Mesenchymal stem cell (in vitro differentiated cells and primary cell): ENCODE measurements around the gene LAMC1.

ENCODE experiments used
- DNase-seq: peaks from one replicate; pipeline ENCODE4 v3.0.0-alpha.2; 2013
- H2AFZ ChIP-seq: one replicate; pipeline ENCODE4 v1.6.1; 2013; ENCODE audit warnings: low read depth, mild to moderate bottlenecking, control low read depth, inconsistent platforms, low read length, moderate library complexity
- H2AK5ac ChIP-seq: 2 replicates; pipeline ENCODE4 v1.6.1; 2013; ENCODE audit warnings: low read length, moderate library complexity, mild to moderate bottlenecking, inconsistent platforms; ENCODE audit not compliant: severe bottlenecking
- H2BK120ac ChIP-seq: one replicate; pipeline ENCODE4 v1.6.1; 2013; ENCODE audit warnings: low read depth, mild to moderate bottlenecking, inconsistent platforms, low read length, moderate library complexity
- H2BK12ac ChIP-seq, 2 experiments: one replicate each; pipeline ENCODE4 v1.6.1; 2013; ENCODE audit warnings: inconsistent platforms in 2 of 2, low read length in 2 of 2, mild to moderate bottlenecking in 2 of 2, moderate library complexity in 2 of 2, control low read depth in 1 of 2
- H2BK15ac ChIP-seq: one replicate; pipeline ENCODE4 v1.6.1; 2013; ENCODE audit warnings: mild to moderate bottlenecking, low read depth, inconsistent platforms; ENCODE audit not compliant: poor library complexity, severe bottlenecking
- H2BK5ac ChIP-seq: 2 replicates; pipeline ENCODE4 v1.6.1; 2013; ENCODE audit warnings: low read depth, mild to moderate bottlenecking, low read length, control low read depth, inconsistent platforms; ENCODE audit not compliant: poor library complexity, severe bottlenecking
- H3K14ac ChIP-seq, 2 experiments: one replicate each; pipeline ENCODE4 v1.6.1; 2013; ENCODE audit warnings: inconsistent platforms in 2 of 2, low read length in 2 of 2, control low read depth in 1 of 2, mild to moderate bottlenecking in 1 of 2, moderate library complexity in 1 of 2
- H3K18ac ChIP-seq, 2 experiments: one replicate each; pipeline ENCODE4 v1.6.1; 2013; ENCODE audit warnings: inconsistent platforms in 2 of 2, low read length in 2 of 2, control low read depth in 1 of 2, low read depth in 1 of 2, mild to moderate bottlenecking in 1 of 2
- H3K23ac ChIP-seq, 2 experiments: one replicate each; pipeline ENCODE4 v1.6.1; 2013; ENCODE audit warnings: inconsistent platforms in 2 of 2, low read length in 2 of 2, mild to moderate bottlenecking in 2 of 2, moderate library complexity in 2 of 2, control low read depth in 1 of 2
- H3K27ac ChIP-seq: 2 replicates; pipeline ENCODE4 v1.5.1; 2013; ENCODE audit warnings: mild to moderate bottlenecking, moderate library complexity, low read length, control low read depth, inconsistent platforms; ENCODE audit not compliant: poor library complexity, severe bottlenecking
- H3K27me3 ChIP-seq, 2 experiments: 2 replicates each; pipeline versions ENCODE4 v1.6.1 to v1.7.0; 2013; ENCODE audit warnings: low read length in 2 of 2, mild to moderate bottlenecking in 2 of 2, moderate library complexity in 2 of 2, control low read depth in 1 of 2, inconsistent platforms in 1 of 2; ENCODE audit not compliant: control insufficient read depth in 1 of 2, insufficient read depth in 1 of 2
- H3K36me3 ChIP-seq, 2 experiments: 2 replicates each; pipeline versions ENCODE4 v1.6.1 to v1.7.0; 2013; ENCODE audit warnings: low read length in 2 of 2, control low read depth in 1 of 2, inconsistent platforms in 1 of 2, low read depth in 1 of 2, mild to moderate bottlenecking in 1 of 2; ENCODE audit not compliant: insufficient read depth in 2 of 2, control insufficient read depth in 1 of 2
- H3K4ac ChIP-seq, 2 experiments: one replicate each; pipeline ENCODE4 v1.6.1; 2013; ENCODE audit warnings: inconsistent platforms in 2 of 2, low read length in 2 of 2, mild to moderate bottlenecking in 2 of 2, moderate library complexity in 2 of 2, control low read depth in 1 of 2, low read depth in 1 of 2
- H3K4me1 ChIP-seq: 2 replicates; pipeline ENCODE4 v1.6.1; 2013; ENCODE audit warnings: low read depth, low read length, control low read depth; ENCODE audit not compliant: control insufficient read depth, insufficient read depth
- H3K4me2 ChIP-seq: 2 replicates; pipeline ENCODE4 v1.6.1; 2013; ENCODE audit warnings: low read length, mild to moderate bottlenecking, inconsistent platforms; ENCODE audit not compliant: poor library complexity, severe bottlenecking
- H3K4me3 ChIP-seq, 2 experiments: 2 replicates each; pipeline versions ENCODE4 v1.5.1 to v1.7.0; 2013; ENCODE audit warnings: low read length in 2 of 2, mild to moderate bottlenecking in 2 of 2, control low read depth in 1 of 2, low read depth in 1 of 2; ENCODE audit not compliant: insufficient read depth in 1 of 2
- H3K79me1 ChIP-seq: replicated peaks from 2 replicates; pipeline ENCODE4 v1.6.1; 2013; ENCODE audit warnings: mild to moderate bottlenecking, control low read depth, low read length, inconsistent platforms; ENCODE audit not compliant: poor library complexity, severe bottlenecking
- H3K9ac ChIP-seq: 2 replicates; pipeline ENCODE4 v1.7.0; 2013; ENCODE audit warnings: mild to moderate bottlenecking, low read length, moderate library complexity
- H3K9me3 ChIP-seq: 2 replicates; pipeline ENCODE4 v1.7.0; 2013; ENCODE audit warnings: mild to moderate bottlenecking, low read length; ENCODE audit not compliant: control insufficient read depth
- H4K8ac ChIP-seq: one replicate; pipeline ENCODE4 v1.6.1; 2013; ENCODE audit warnings: inconsistent platforms, mild to moderate bottlenecking, low read length, moderate library complexity
- H4K91ac ChIP-seq: one replicate; pipeline ENCODE4 v1.6.1; 2013; ENCODE audit warnings: mild to moderate bottlenecking, low read length, inconsistent platforms
- WGBS: methylation state at CpG from one replicate; pipeline ENCODE4 v1.1.7; 2013; ENCODE audit warnings: mixed read lengths; 5-methylcytosine and 5-hydroxymethylcytosine counted together

LAMC1 gene

GRCh38 chr1:183087001-183087400 is 63.8 kb downstream of the LAMC1 start:
- H3K14ac ChIP-seq = no peak overlapping the region

GRCh38 chr1:183089025-183089639 is 65.9 kb downstream of the LAMC1 start:
- Histone ChIP-seq H3K79me1 (peaks cover 3% of the 10 kb centered on the region), H3K4me3 (no peak overlapping the region), H3K14ac (no peak overlapping the region), H2BK120ac (no peak overlapping the region), H3K4me2 (no peak overlapping the region), H3K27me3 (no peaks in the 10 kb centered on the region), H2BK12ac (no peak overlapping the region), H2BK15ac (no peak overlapping the region), H3K23ac (no peak overlapping the region), H4K8ac (no peak overlapping the region), H3K4me1 (peaks cover 7% of the 10 kb centered on the region), H3K4ac (no peak overlapping the region), H3K9me3 (no peaks in the 10 kb centered on the region), H3K27ac (no peak overlapping the region), H2AFZ (no peak overlapping the region), H3K36me3 (peaks cover 0 to 37% of the 10 kb centered on the region in 2 experiments), H2BK5ac (no peak overlapping the region), H2AK5ac (no peak overlapping the region), H3K9ac (peak overlapping the region; percentile 50), H4K91ac (no peak overlapping the region), H3K18ac (no peak overlapping the region)
- no peak for DNase-seq
- 100% methylated on average over 1 of the region's 3 CpGs for WGBS

More at GRCh38 chr1:183087001-183087400, 63.8 kb downstream of the LAMC1 start:
- Histone ChIP-seq H2BK120ac (no peak overlapping the region), H3K9me3 (no peaks in the 10 kb centered on the region), H3K27me3 (no peaks in the 10 kb centered on the region), H3K9ac (no peak overlapping the region), H3K4me3 (no peak overlapping the region), H3K27ac (no peak overlapping the region), H3K79me1 (peaks cover 2% of the 10 kb centered on the region), H2BK15ac (no peak overlapping the region), H2BK12ac (no peak overlapping the region), H4K91ac (no peak overlapping the region), H3K4me1 (peaks cover 5% of the 10 kb centered on the region), H2BK5ac (no peak overlapping the region), H3K4me2 (no peak overlapping the region), H3K18ac (no peak overlapping the region), H2AK5ac (no peak overlapping the region), H2AFZ (no peak overlapping the region), H4K8ac (no peak overlapping the region), H3K23ac (no peak overlapping the region), H3K4ac (no peak overlapping the region), H3K36me3 (peaks cover 0 to 43% of the 10 kb centered on the region in 2 experiments)
- WGBS = 83% methylated on average over 1 of the region's 2 CpGs
- DNase-seq = no peak

GRCh38 chr1:183090391-183091006 is 67.3 kb downstream of the LAMC1 start:
- H4K8ac ChIP-seq = no peak overlapping the region
- H3K9ac ChIP-seq = peak overlapping the region; percentile 50
- WGBS = 32% methylated on average over 3 of the region's 5 CpGs
- H3K14ac ChIP-seq = no peak overlapping the region
- H3K4me1 ChIP-seq = peaks cover 4% of the 10 kb centered on the region
- H3K18ac ChIP-seq = peak overlapping the region in 1 of 2 experiments; percentile 73
- H3K4me3 ChIP-seq = peak overlapping the region in 1 of 2 experiments; percentile 27
- no peaks in the 10 kb centered on the region for H3K9me3 ChIP-seq
- no peaks in the 10 kb centered on the region for H3K27me3 ChIP-seq
- peak overlapping the region in 1 of 2 experiments; percentile 82 for H3K4ac ChIP-seq
- peak overlapping the region; percentile 85 for H2AK5ac ChIP-seq
- H4K91ac ChIP-seq = no peak overlapping the region
- peak; percentile 73 for DNase-seq
- no peak overlapping the region for H2AFZ ChIP-seq
- no peak overlapping the region for H2BK120ac ChIP-seq
- no peak overlapping the region for H3K4me2 ChIP-seq
- H3K79me1 ChIP-seq = peaks cover 3% of the 10 kb centered on the region
- H3K27ac ChIP-seq = no peak overlapping the region
- H3K36me3 ChIP-seq = peaks cover 0 to 39% of the 10 kb centered on the region in 2 experiments
- no peak overlapping the region for H2BK12ac ChIP-seq
- H2BK5ac ChIP-seq = no peak overlapping the region
- no peak overlapping the region for H3K23ac ChIP-seq
- H2BK15ac ChIP-seq = no peak overlapping the region

- H4K91ac ChIP-seq = no peak overlapping the region
- WGBS = no CpG with 5 or more reads among the region's 2 CpGs
- H2BK5ac ChIP-seq = no peak overlapping the region
- H3K4ac ChIP-seq = no peak overlapping the region
- no peak overlapping the region for H3K14ac ChIP-seq
- no peak overlapping the region for H3K23ac ChIP-seq
- H3K79me1 ChIP-seq = peaks cover 3% of the 10 kb centered on the region
- no peaks in the 10 kb centered on the region for H3K27me3 ChIP-seq
- peaks cover 0 to 41% of the 10 kb centered on the region in 2 experiments for H3K36me3 ChIP-seq
- peak overlapping the region; percentile 21 to 47 for H3K18ac ChIP-seq
- H3K9ac ChIP-seq = peak overlapping the region; percentile 50
- peak overlapping the region in 1 of 2 experiments; percentile 18 for H2BK12ac ChIP-seq
- no peak overlapping the region for H2BK120ac ChIP-seq
- no peak overlapping the region for H3K4me3 ChIP-seq
- H4K8ac ChIP-seq = no peak overlapping the region
- no peak overlapping the region for H2AFZ ChIP-seq
- H3K27ac ChIP-seq = no peak overlapping the region
- H2AK5ac ChIP-seq = peak overlapping the region; percentile 42
- DNase-seq = no peak
- no peak overlapping the region for H2BK15ac ChIP-seq
- H3K4me2 ChIP-seq = no peak overlapping the region
- H3K4me1 ChIP-seq = peaks cover 4% of the 10 kb centered on the region
- no peaks in the 10 kb centered on the region for H3K9me3 ChIP-seq
Observed at GRCh38 chr1:183091181-183091580, 68.0 kb downstream of the LAMC1 start.
